Cortex of kidney (tissue), 1 donor: Measurements from ENCODE around the gene NLRP3.
"Not testable (repeated sequence)": the region's sequence is repeated elsewhere in the genome, so short reads cannot be mapped to it uniquely, and the experiment has no call there.

Experiments used
- DNase-seq: peaks from one replicate; lab custom pipeline; 2025; lab: John Stamatoyannopoulos, UW

NLRP3 gene

GRCh38 chr1:247469141-247469535 is 53.2 kb downstream of the NLRP3 start:
- DNase-seq = no peak

DNA sequence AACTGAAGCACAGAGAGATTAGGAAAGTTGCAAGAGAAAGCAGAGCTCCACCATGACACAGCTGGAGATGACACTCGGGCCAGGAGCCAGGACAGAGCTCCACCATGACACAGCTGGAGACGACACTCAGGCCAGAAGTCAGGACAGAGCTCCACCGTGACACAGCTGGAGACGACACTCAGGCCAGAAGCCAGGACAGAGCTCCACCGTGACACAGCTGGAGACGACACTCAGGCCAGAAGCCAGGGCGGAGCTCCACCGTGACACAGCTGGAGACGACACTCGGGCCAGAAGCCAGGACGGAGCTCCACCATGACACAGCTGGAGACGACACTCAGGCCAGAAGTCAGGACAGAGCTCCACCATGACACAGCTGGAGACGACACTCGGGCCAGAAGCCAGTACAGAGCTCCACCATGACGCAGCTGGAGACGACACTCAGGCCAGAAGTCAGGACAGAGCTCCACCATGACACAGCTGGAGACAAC is 55.0 kb downstream of the NLRP3 start:
- DNase-seq = not testable (repeated sequence)

DNA sequence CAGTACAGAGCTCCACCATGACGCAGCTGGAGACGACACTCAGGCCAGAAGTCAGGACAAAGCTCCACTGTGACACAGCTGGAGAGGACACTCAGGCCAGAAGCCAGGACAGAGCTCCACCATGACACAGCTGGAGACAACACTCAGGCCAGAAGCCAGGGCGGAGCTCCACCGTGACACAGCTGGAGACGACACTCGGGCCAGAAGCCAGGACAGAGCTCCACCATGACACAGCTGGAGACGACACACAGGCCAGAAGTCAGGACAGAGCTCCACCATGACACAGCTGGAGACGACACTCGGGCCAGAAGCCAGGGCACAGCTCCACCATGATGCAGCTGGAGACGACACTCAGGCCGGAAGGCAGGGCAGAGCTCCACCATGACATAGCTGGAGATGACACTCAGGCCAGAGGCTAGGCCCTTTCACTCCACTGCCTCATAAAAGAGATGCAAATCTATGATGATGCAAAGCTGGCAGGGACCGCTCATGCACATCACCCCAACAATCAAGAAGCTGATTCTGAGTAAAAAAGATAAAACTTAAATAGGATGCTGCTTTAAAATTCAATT is 55.6 kb downstream of the NLRP3 start:
- DNase-seq = no peak

DNA sequence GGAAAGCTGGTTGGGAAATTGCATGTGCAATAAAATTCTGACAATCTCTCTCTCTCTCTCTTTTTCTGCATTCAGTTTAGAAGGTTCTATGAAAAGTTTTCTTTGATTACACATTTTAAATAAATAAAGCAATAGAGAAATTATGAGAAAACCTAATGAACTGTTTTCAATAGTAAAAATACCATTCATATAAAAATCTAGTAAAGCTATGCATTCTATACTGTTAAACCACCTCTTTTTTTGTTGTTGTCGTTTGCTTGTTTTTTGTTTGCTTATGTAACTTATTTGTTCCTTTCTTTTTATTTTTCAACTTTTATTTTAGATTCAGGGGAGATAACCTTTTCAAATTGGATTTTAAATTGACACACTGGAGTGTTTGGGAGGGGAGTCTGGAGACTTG is 56.1 kb downstream of the NLRP3 start:
- no peak for DNase-seq

DNA sequence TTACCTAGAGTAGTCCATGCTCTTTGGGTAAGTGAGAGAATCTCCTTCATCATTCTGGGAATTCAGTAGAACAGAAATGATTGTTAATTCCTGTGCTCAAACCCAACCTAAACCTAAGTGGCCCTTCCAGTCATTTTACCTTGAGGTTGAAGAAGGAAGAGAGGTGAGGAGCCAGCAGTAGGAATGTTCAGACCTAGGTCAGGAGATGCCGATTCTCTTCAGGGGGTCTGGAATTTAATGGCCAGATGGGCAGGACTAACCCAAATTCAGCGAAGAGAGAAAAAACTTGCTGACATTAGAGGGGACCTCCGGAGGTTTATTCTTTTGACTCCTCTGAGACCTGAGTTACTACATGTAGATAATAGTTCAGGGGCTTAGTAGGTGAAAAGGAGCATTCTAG is 58.4 kb downstream of the NLRP3 start:
- no peak for DNase-seq

DNA sequence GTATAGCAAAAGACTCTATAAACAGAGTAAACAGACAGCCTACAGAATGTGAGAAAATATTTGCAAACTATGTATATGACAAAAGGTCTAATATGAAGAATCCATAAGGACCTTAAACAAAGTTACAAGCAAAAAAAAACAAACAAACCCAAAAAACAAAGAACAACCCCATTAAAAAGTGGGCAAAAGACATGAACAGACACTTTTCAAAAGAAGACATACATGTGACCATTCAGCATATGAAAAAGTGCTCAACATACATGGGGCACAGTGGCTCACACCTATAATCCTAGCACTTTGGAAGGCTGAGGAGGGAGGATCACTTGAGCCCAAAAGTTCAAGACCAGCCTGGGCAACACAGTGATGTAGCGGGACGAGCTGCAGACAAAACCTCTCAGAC is 59.8 kb downstream of the NLRP3 start:
- no peak for DNase-seq

- DNase-seq = not testable (repeated sequence)
Observed at GRCh38 chr1:247476328-247477058, 60.5 kb downstream of the NLRP3 start.

GRCh38 chr1:247482747-247483146 is 66.8 kb downstream of the NLRP3 start:
- DNase-seq = no peak

GRCh38 chr1:247487057-247487456 is 71.1 kb downstream of the NLRP3 start:
- DNase-seq = no peak

DNA sequence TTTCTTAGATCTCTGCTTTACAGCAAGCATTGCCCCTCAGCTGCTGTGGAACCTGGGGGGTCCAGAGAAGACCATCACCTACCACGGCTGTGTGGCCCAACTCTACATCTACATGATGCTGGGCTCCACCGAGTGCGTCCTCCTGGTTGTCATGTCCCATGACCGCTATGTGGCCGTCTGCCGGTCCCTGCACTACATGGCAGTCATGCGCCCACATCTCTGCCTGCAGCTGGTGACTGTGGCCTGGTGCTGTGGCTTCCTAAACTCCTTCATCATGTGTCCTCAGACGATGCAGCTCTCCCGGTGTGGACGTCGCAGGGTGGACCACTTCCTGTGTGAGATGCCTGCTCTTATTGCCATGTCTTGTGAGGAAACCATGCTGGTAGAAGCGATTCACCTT is 75.4 kb downstream of the NLRP3 start:
- no peak for DNase-seq

- DNase-seq = no peak
Observed at GRCh38 chr1:247493106-247493505, 77.1 kb downstream of the NLRP3 start.

DNA sequence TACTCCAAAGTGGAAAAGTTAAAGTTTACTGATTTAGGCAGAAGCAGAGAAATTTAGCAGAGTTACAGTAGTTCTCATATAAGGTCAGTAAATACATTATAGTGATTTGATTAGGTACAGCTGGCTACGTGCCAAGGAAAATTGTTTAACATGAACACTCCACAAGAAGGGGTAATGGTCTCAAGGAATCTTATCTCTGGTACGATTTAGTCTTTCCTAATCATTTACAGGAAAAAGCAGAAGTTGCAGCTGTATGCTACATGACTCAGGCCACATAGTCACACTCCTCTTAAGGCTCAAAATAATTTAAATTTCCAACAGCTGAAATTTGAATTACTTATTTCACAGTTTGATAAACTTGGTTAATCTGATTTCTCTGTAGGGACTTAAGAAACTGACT is 78.8 kb downstream of the NLRP3 start:
- DNase-seq = no peak

- DNase-seq = no peak
Observed at GRCh38 chr1:247496581-247497285, 80.8 kb downstream of the NLRP3 start.
